Kidney (tissue), 14 donors: Measurements from ENCODE around the gene FARP2. TPM values are rescaled to one million over a fixed set of nuclear protein-coding genes. Genes with fewer than 3 reads are reported as not detected.
"Not testable (repeated sequence)": the region's sequence is repeated elsewhere in the genome, so short reads cannot be mapped to it uniquely, and the experiment has no call there.

Experiments
- DNase-seq, 5 donors: peaks; one replicate each; pipeline ENCODE4 v3.0.0-alpha.2; 2013 to 2020
- FAIRE-seq: peaks from 2 replicates; lab custom pipeline; 2012; peaks lifted over from hg19 to GRCh38; lab: Jason Lieb, UNC
- H3K27ac ChIP-seq, 2 donors: one replicate each; pipeline ENCODE4 v1.7.0; 2013; ENCODE audit warnings: low read depth in 2 of 2, low read length in 2 of 2, inconsistent platforms in 1 of 2
- H3K27me3 ChIP-seq: one replicate; pipeline ENCODE4 v1.7.1; 2013; ENCODE audit warnings: low read length, inconsistent platforms; ENCODE audit not compliant: control insufficient read depth, insufficient read depth
- H3K36me3 ChIP-seq, 3 donors: one replicate each; pipeline versions ENCODE4 v1.7.0 to v1.7.1; 2013; ENCODE audit warnings: low read length in 3 of 3, control low read depth in 1 of 3, inconsistent platforms in 1 of 3; ENCODE audit not compliant: insufficient read depth in 3 of 3, control insufficient read depth in 2 of 3
- H3K4me1 ChIP-seq, 3 donors: one replicate each; pipeline versions ENCODE4 v1.7.0 to v1.7.1; 2013; ENCODE audit warnings: low read length in 3 of 3, inconsistent platforms in 1 of 3, low read depth in 1 of 3; ENCODE audit not compliant: control insufficient read depth in 2 of 3, insufficient read depth in 2 of 3
- H3K4me3 ChIP-seq, 3 donors: one replicate each; pipeline versions ENCODE4 v1.7.0 to v1.8.1; 2013; ENCODE audit warnings: low read length in 3 of 3, control low read depth in 1 of 3, inconsistent platforms in 1 of 3
- H3K9ac ChIP-seq, 3 donors: one replicate each; pipeline versions ENCODE4 v1.7.0 to v1.7.1; 2013; ENCODE audit warnings: low read length in 3 of 3, control low read depth in 1 of 3, inconsistent platforms in 1 of 3
- H3K9me3 ChIP-seq, 3 donors: one replicate each; pipeline versions ENCODE4 v1.7.0 to v1.7.1; 2013; ENCODE audit warnings: low read length in 3 of 3, control low read depth in 1 of 3, inconsistent platforms in 1 of 3; ENCODE audit not compliant: control insufficient read depth in 2 of 3, insufficient read depth in 1 of 3
- intact Hi-C: fragments of 100-400 bp; cut with DNase I; formaldehyde crosslinking; loops from one replicate; pipeline ENCODE4 v1.11.1; 2022
- polyA plus RNA-seq: library from polyadenylated mRNA; stranded (reverse); fragments of 350-450 nt; fragmentation: Illumina TruSeq; extraction: RNeasy Lipid Tissue Mini Kit (QIAGEN cat#74804); gene quantifications from one replicate; pipeline ENCODE4 v1.2.3, GENCODE V29; 2014; ENCODE audit warnings: low read depth, low replicate concordance; ENCODE audit not compliant: insufficient read depth
- total RNA-seq: library from RNA; stranded (reverse); fragmentation: NEBNext Ultra II Directional; extraction: Animal tissue kit (Norgen Biotek cat#: 25700); gene quantifications from one replicate; pipeline ENCODE4 v1.2.1, GENCODE V29; 2021
- TF ChIP-seq, protein P1 (sequence below): IDR thresholded peaks from 3 replicates; pipeline ENCODE4 v1.5.1; 2012; ENCODE audit warnings: mild to moderate bottlenecking, moderate library complexity, borderline replicate concordance; ENCODE audit not compliant: insufficient read depth; ENCODE audit errors: extremely low read depth
- donor health status: control.
- donor health status: control.
- donor health status: control.
- donor health status: control.
- donor health status: control.
- donor health status: DM: yes; HTN: yes; CAD: no.
- donor health status: Normal renal cell carcinoma (clear cell type).

Gene FARP2
- total and polyA plus RNA-seq, 2 donors from 2014 or later, result 20.3 to 50.5 TPM

DNA sequence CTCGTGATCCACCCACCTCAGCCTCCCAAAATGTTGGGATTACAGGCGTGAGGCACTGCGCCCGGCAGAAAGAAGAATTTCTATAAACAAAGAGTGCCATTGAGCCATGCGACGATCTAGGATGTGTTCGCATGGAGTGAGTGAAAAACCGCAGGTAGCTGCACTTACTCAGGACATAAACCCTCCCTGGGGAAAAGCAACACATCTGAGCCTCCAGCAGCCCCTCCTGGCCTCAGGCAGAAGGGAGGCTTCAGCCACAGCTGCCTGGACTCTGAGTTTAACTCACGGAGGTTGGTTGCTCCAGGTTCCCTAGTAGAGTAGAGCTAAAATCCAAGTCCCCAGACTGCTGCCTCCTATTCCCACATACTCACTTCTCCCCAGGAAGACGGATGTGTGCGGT lies 163.6 kb downstream of the FARP2 start:
- no peak for FAIRE-seq
- no peak overlapping the region for H3K9ac ChIP-seq
- H3K9me3 ChIP-seq, result peaks cover 0 to 1% (median 0%) of the 10 kb centered on the region in 3 donors
- H3K27ac ChIP-seq, result no peak overlapping the region
- no peaks in the 10 kb centered on the region for H3K36me3 ChIP-seq
- TF ChIP-seq, protein P1, sequence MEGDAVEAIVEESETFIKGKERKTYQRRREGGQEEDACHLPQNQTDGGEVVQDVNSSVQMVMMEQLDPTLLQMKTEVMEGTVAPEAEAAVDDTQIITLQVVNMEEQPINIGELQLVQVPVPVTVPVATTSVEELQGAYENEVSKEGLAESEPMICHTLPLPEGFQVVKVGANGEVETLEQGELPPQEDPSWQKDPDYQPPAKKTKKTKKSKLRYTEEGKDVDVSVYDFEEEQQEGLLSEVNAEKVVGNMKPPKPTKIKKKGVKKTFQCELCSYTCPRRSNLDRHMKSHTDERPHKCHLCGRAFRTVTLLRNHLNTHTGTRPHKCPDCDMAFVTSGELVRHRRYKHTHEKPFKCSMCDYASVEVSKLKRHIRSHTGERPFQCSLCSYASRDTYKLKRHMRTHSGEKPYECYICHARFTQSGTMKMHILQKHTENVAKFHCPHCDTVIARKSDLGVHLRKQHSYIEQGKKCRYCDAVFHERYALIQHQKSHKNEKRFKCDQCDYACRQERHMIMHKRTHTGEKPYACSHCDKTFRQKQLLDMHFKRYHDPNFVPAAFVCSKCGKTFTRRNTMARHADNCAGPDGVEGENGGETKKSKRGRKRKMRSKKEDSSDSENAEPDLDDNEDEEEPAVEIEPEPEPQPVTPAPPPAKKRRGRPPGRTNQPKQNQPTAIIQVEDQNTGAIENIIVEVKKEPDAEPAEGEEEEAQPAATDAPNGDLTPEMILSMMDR, result no peak
- H3K4me1 ChIP-seq, result no peaks in the 10 kb centered on the region
- H3K4me3 ChIP-seq, result no peak overlapping the region
- no peak for DNase-seq
- no peaks in the 10 kb centered on the region for H3K27me3 ChIP-seq
- intact Hi-C loops, result no loop called here

DNA sequence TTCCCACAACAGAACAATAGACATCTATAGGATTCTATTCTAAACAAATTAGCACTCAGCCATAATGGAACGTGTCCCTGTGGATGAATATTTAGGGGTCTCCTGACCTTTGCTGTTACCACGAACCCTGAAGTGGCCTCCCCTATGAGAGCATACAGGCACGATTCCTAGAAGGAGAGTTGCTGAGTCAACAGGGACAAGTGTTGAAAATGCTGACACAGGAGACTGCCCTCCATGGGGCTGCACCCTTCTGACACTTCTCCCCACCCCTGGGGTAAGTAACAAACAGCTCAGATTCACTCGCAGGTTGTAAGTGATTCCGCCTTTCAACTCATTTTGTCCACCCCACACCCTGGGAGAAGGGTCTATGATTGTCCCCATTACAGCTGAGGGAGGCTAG lies 166.4 kb downstream of the FARP2 start:
- Histone ChIP-seq H3K9me3 (no peaks in the 10 kb centered on the region), H3K4me1 (no peaks in the 10 kb centered on the region), H3K4me3 (no peak overlapping the region), H3K27ac (no peak overlapping the region), H3K36me3 (no peaks in the 10 kb centered on the region), H3K27me3 (no peaks in the 10 kb centered on the region), H3K9ac (no peak overlapping the region)
- DNase-seq (no peak), FAIRE-seq (no peak)
- intact Hi-C loops, result no loop called here
- TF ChIP-seq, protein P1, result no peak

DNA sequence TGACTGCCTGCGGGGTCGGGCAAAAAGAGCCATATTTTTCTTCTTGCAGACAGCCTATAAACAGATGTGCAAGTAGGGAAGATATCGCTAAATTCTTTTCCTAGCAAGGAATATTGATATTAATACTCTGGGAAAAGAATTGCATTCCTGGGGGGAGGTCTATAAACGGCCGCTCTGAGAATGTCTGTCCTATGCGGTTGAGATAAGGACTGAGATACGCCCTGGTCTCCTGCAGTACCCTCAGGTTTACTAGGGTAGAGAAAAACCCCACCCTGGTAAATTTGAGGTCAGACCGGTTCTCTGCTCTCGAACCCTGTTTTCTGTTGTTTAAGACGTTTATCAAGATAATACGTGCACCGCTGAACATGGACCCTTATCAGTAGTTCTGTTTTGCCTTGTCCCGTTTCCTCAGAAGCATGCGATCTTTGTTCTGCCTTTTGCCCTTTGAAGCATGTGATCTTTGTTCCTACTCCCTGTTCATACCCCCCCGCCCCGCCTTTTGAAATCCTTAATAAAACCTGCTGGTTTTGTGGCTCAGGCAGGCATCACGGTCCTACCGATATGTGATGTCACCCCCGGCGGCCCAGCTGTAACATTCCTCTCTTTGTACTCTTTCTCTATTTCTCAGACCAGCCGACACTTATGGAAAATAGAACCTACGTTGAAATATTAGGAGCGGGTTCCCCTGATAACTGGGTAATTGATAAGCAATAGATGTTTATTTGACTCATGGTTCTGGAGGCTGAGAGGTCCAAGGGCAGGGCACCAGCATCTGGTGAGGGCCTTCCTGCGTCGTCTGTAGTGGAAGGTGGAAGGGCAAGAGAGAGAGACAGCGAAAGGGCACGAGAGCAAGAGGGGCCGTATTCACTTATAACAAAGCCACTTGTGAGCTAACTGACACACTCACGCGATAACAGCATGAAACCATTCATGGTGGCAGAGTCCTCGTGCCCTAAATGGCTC lies 170.0 kb downstream of the FARP2 start:
- H3K27ac ChIP-seq, H3K36me3 ChIP-seq, H3K4me1 ChIP-seq, intact Hi-C loops, DNase-seq, H3K9me3 ChIP-seq, H3K9ac ChIP-seq, FAIRE-seq, H3K27me3 ChIP-seq, H3K4me3 ChIP-seq: not testable (repeated sequence)

DNA sequence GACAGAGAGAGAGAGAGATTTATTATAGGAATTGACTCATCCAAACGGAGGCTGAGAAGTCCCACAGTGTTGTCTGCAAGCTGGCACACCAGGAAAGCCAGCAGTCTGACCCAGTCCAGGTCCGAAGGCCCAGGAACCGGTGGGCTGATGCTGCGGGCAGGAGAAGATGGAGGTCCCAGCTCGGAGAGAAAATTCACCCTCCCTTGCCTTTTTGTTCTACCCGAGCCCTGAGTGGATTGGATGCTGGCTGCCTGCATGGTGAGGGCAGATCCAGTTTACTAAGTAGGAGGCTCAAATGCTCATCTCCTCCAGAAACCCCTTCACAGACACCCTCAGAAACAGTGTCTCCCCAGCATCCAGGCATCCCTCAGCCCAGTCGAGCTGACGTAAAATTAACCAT lies 174.5 kb downstream of the FARP2 start:
- Histone ChIP-seq H3K9me3 (no peaks in the 10 kb centered on the region), H3K27ac (no peak overlapping the region), H3K27me3 (no peaks in the 10 kb centered on the region), H3K4me1 (no peaks in the 10 kb centered on the region), H3K4me3 (no peak overlapping the region), H3K36me3 (no peaks in the 10 kb centered on the region), H3K9ac (no peak overlapping the region)
- TF ChIP-seq, protein P1, result no peak
- FAIRE-seq (no peak), DNase-seq (no peak)
- intact Hi-C loops, result no loop called here
